T-helper 22 cell (primary cell): ENCODE results near the gene DGKD.

Source experiments
- DNase-seq: peaks from one replicate; pipeline ENCODE4 v3.0.0-alpha.2; 2020; ENCODE audit warnings: low read depth

The DGKD gene

DNA sequence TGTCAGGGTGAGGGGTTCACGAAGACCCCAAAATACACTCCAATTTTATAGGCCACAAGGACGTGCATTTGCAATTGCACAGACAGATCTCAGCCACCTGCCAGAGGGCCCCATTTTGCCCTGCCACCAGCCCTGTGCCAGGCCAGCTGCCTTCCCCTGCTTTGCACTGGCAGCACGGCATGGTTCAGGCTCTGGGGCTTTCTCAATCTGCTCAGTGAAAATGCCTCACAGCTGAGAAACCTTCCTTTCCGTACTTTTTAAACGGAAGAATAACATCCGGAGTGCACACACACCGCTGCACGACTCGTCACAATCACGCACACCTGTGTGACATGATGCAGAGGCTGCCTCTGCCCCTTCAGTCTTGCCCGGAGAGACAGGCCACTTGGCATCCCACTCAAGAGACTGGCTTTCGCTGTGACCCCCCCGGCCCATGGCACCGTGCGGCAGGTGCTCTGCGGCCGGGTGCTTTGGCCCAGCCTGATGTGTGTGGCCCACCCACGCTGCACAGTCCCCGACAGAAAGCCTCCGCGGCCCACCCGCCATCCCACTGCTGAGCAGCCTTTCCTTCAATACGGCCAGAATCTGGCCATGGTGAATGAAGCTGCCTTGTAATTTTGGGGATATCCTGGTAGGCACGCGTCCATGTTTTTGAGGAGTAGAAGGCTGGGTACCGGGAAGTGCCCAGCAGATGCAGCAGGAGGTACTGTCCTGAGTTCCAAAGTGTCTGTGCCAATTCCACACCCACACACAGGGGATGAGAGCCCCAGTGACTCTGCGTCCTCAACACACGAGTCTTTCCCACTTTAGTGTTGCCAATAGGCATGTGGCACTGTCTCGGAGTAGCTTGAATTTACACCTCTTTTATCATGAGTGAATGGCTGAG, 123.5 kb downstream of the DGKD start:
- no peak for DNase-seq

DNA sequence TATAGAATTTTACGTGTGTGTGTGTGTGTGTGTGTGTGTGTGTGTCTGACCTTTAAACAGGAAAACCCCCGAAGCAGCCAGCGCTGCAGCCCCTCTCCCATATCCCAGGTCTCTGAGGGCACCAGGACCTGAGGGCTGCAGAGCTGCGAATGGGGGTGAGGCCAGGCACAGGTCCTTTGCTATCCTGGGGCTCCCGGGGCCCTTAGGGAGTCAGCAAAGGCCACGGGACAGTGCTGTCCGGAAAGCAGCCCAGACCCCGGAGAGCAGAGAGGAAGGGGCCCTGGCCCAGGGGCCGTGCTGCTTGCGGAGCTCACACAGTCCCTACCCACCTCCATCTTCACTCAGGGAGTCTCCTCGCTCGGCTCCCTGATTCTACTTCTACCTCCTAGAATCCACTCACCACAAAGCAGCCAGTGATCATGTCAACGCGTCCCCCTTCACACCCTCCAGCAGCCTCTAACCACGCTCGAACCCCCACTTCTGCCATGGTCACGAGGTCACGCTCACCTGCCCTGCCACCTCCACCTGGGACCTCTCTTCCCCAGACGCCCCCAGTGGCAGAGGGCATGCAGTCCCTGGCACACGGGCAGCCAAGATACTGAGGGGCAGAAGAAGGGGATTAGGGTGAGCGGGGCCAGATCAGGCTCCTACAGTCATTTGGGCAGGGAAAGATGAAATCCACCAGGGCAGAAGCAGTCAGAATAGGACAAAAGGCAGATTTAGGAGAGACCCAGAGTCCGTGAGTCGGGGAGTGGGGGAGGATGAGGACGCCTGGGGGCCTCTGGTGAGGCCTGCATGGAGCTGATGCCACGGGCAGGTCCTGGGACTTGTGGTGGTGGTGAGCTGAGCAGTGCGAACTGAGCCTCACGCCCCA, 125.6 kb downstream of the DGKD start:
- no peak for DNase-seq

GRCh38 chr2:233480490-233481202, 126.4 kb downstream of the DGKD start:
- DNase-seq, result no peak

DNA sequence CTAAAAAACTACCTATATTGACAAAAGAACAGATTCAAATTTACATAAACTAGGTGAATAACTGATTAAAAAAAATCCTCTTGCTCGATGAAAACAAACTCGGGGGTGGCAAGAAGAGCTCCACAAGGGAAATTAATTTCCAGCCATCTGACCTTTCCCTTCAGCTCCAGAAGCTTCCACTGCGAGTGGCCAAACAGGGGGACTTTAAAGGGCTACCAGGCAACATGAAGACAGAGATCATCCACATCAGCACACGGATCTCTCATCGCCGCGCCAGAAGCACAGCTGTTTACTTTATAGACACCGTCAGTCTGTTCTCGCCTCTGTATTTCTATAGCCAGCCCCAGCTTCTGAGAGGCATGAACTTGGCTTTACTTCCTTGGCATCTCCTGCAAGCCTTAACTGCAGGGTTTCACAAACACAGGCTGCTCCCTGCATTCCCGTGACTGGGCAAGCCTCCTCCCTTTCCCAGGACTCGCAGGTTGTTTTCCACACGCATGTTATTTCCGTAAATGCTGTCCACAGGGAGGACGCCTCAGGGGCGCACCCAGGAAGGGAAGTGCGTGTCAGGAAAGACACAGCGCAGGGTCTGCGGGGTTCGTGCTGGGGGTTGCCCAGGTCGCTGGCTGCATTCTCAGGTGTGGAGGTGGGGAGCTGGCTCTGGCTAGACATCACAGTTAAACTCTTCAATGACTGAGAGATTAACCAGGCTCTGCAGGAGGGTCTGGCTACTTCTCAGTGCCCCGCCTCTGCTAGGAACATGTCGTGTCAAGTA, 127.3 kb downstream of the DGKD start:
- DNase-seq, result no peak

GRCh38 chr2:233482616-233483015, 128.3 kb downstream of the DGKD start:
- no peak for DNase-seq

DNA sequence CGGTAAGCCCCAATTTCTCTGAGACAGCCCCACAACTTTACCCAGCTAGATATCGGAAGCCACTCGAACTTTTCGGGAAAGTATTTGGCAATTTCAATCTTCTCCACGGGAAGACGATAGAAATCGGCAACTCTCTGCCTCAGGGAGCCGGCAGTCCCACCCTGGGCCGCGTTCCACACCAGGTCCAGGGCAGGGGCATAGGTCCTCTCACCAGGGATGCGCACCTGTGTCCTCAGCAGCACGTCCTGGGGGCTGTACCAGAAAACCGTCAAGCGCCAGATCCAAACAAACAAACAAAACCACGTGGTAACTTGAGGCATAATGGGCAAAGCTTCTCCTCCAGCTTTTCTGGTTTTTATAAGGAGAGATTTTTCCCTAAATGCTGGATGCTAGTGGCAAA, 131.4 kb downstream of the DGKD start:
- DNase-seq, result no peak

DNA sequence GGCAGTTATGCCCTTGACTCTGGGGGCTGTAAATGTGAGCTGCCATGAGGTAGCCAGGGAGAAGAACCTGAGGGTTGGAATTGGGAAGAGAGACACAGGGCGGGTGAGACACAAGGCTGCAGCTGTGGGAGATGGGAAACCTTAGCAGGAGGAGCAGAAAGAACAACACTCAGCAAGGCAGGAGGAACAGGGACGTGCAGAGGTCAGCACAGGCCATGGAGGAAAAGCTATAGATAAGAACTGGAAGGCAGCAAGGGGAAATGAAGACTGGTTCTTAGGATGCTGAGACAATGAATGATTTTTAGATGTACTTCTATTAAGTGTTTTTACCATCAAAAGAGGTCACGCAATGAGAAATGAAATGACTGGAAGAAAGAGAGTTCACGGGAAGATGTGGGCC, 132.1 kb downstream of the DGKD start:
- no peak for DNase-seq

DNA sequence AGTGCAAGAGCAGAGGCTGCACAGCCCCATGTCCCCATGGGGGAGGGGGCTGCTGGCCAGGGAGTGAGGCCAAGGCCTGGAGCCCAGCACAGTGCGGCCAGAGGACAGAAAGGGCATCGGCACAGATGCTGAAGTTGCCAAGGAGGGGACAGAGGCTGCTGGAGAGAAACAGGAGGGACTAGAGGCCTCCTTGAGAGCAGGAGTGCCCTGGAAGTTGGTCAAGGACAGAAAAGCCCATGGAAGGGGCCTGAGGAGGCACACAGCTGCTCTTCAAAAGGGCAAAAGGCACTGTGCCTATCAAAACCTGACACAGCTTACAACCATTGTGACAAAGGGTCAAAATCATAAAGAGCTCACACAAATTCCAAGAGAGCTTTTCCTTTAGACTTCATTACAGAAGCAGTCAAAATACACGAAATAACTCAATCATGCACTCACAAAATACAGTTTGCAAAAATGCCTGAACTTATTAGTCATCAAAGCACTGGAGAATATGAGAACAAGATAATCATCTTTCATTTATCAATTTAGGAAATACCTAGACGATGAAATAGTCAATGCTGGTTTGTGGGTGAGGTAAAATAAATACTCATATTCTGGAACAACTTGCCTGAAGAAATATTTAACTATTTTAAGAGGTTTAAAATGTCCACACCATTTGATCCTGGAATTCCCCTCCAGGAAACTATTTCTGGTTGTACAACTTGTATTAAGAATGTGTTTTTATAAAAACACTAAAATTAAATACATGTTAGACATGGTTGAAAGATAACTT, 132.7 kb downstream of the DGKD start:
- no peak for DNase-seq

GRCh38 chr2:233487748-233488345, 133.6 kb downstream of the DGKD start:
- DNase-seq, result no peak

GRCh38 chr2:233489143-233489542, 134.8 kb downstream of the DGKD start:
- no peak for DNase-seq

- no peak for DNase-seq
Measured at GRCh38 chr2:233489666-233490065, 135.4 kb downstream of the DGKD start.

- DNase-seq, result no peak
Measured at GRCh38 chr2:233490831-233491230, 136.5 kb downstream of the DGKD start.

GRCh38 chr2:233491326-233491725, 137.0 kb downstream of the DGKD start:
- DNase-seq, result no peak

DNA sequence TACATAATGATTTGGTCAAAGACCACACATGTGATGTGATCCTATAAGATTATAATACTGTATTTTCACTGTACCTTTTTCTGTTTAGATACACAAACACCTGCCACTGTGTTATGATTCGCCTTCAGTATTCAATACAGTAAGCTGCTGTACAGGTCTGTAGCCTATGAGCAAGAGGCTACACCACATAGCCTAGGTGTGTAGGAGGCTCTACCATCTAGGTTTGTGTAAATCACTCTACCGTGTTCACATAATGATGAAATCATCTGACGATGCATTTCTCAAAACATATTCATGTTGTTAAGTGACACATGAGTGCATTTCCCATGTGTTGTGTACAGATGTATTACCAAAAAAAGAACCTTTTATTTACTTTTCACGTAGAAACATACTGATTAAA, 137.8 kb downstream of the DGKD start:
- no peak for DNase-seq

DNA sequence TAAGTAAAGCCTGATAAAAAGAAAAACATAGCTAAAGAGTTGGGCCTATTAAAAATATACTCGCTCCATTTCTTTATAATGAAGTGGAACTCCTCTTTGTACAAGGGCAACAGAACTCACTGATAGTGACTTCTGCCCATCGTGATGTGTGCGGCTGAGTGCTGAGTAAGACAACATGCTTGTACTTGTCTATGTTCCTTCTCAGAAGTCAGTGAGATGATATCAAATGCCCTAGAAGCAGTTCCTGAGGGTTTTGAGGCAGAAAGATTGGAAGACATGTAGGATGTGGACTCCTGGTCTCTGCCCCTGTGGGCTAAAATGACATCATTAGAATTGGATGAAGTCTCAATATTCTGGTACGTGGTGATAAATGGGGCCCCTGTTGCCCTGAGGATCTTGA, 138.5 kb downstream of the DGKD start:
- no peak for DNase-seq

GRCh38 chr2:233495503-233496496, 141.5 kb downstream of the DGKD start:
- DNase-seq, result no peak

- DNase-seq, result no peak
Measured at GRCh38 chr2:233497692-233498091, 143.4 kb downstream of the DGKD start.

DNA sequence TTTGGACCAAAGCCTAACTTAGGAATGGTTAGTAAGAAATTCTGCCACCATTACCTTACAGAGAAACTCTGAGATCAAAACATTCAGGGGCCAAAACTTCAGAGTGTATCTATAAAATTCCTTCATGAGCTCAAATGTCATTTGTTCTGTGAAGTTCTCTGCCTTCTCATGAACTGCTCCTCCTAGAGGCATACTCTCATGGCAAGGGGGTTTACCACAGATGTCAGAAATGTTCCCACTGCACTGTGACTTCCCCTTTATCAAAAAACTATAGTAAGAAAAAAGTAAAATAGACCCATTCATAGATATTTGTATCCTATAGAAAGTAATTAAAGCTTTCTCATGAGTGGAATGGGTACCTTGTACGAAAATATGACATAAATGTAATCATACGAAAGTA, 143.8 kb downstream of the DGKD start:
- DNase-seq, result no peak

DNA sequence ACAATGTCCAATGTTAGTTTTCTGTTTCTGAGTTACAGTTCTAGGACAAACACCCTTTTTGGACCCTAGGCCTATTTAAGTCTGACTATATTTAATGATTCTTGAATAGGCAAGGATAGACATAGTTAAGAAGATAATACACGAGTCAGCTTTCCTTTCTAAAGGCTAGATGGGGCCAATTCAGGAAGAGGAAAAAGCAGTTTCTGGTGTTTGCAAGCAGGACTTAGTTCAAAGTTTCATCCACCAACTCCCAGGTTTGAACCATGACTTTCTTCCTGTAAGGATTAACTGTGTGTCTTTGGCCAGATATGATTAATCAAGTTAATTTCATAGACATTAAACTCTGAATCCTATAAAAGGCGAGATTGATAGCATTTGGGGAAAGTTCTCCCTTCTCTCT, 145.6 kb downstream of the DGKD start:
- DNase-seq, result no peak
